ENCODE data around the gene GAB2.

DNA sequence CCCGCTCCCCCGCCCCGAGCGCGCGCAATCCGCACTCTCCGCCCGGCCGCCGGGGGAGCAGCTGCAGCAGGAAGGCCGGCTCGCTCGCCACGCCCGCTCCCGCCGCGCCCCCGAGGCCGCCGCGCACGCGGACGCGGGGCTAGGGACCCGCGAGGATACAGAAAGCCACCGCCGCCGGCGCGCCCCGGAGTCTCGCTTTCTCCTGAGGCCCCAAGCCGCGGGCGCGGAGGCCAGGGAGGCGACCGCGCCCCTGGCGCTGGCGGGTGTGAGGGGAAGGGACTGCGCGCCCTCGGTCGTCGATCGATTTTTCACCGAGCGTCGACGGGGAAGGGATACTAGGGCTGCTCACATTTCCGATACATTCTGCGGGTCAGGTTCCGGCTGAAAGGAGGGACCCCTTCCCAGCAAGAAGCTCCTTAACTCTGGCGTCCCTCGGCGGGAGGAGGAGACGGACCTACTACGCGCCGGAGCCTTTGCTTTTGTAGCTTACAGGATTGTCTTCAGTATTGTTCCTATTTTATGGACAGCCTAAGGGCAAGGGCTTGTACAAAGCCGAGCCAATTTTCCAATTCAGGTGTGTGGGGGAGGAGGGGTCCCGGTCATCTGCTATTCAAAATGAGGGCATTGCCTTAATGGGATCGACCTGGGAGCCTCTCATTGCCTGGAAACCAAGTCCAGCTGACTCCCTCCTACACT is 416 bp upstream of the GAB2 start:
- TF ChIP-seq EZH2 (IDR thresholded peaks at IDR 0.05) (no peak), POLR2AphosphoS5 (IDR thresholded peaks at IDR 0.05; ENCODE audit: borderline replicate concordance, low read depth, low read length) (no peak)

Data from SK-N-MC (cell line).